ENCODE measurements around the gene DPP4.
A peak's percentile ranks its signal among the peaks of the same experiment; 100 is the strongest.

The DPP4 gene

GRCh38 chr2:162004031-162004430, 70.0 kb downstream of the DPP4 start:
- Mint-ChIP-seq H3K9me3 (no peaks in the 10 kb centered on the region), H3K27me3 (ENCODE audit: low read depth, poor library complexity) (peaks cover 6% of the 10 kb centered on the region), H3K27ac (no peak overlapping the region), H3K36me3 (ENCODE audit: low read depth) (no peaks in the 10 kb centered on the region), H3K4me3 (no peak overlapping the region), H3K4me1 (peaks cover under 1% of the 10 kb centered on the region)
- DNase-seq: no peak
- TF ChIP-seq CTCF (IDR thresholded peaks at IDR 0.05): no peak

GRCh38 chr2:162002623-162003235, 71.3 kb downstream of the DPP4 start:
- H3K27ac Mint-ChIP-seq: no peak overlapping the region

GRCh38 chr2:162000431-162000830, 73.6 kb downstream of the DPP4 start:
- H3K9me3 Mint-ChIP-seq: no peaks in the 10 kb centered on the region
- no peak for DNase-seq
- H3K27me3 Mint-ChIP-seq (ENCODE audit: low read depth, poor library complexity): peaks cover 9% of the 10 kb centered on the region
- H3K4me1 Mint-ChIP-seq: peaks cover 15% of the 10 kb centered on the region
- H3K4me3 Mint-ChIP-seq: no peak overlapping the region
- TF ChIP-seq CTCF (IDR thresholded peaks at IDR 0.05): no peak
- no peak overlapping the region for H3K27ac Mint-ChIP-seq
- no peaks in the 10 kb centered on the region for H3K36me3 Mint-ChIP-seq (ENCODE audit: low read depth)

More at GRCh38 chr2:162002623-162003235, 71.3 kb downstream of the DPP4 start:
- Mint-ChIP-seq H3K9me3 (no peaks in the 10 kb centered on the region), H3K36me3 (ENCODE audit: low read depth) (no peaks in the 10 kb centered on the region), H3K27me3 (ENCODE audit: low read depth, poor library complexity) (peaks cover 6% of the 10 kb centered on the region), H3K4me1 (peaks cover 13% of the 10 kb centered on the region), H3K4me3 (no peak overlapping the region)
- TF ChIP-seq CTCF (IDR thresholded peaks at IDR 0.05): no peak
- DNase-seq: no peak

- no peaks in the 10 kb centered on the region for H3K36me3 Mint-ChIP-seq (ENCODE audit: low read depth)
- peaks cover 9% of the 10 kb centered on the region for H3K27me3 Mint-ChIP-seq (ENCODE audit: low read depth, poor library complexity)
- no peak overlapping the region for H3K4me3 Mint-ChIP-seq
- H3K9me3 Mint-ChIP-seq: no peaks in the 10 kb centered on the region
- DNase-seq: no peak
- no peak for TF ChIP-seq CTCF (IDR thresholded peaks at IDR 0.05)
- peaks cover 15% of the 10 kb centered on the region for H3K4me1 Mint-ChIP-seq
- H3K27ac Mint-ChIP-seq: no peak overlapping the region
These were observed 74.7 kb downstream of the DPP4 start for GRCh38 chr2:161999321-161999720.

- no peak overlapping the region for H3K4me3 Mint-ChIP-seq
- H3K4me1 Mint-ChIP-seq: peaks cover 15% of the 10 kb centered on the region
- H3K36me3 Mint-ChIP-seq (ENCODE audit: low read depth): no peaks in the 10 kb centered on the region
- H3K27me3 Mint-ChIP-seq (ENCODE audit: low read depth, poor library complexity): peaks cover 8% of the 10 kb centered on the region
- H3K27ac Mint-ChIP-seq: no peak overlapping the region
- no peak for DNase-seq
- no peak for TF ChIP-seq CTCF (IDR thresholded peaks at IDR 0.05)
- H3K9me3 Mint-ChIP-seq: no peaks in the 10 kb centered on the region
These were observed 75.2 kb downstream of the DPP4 start for GRCh38 chr2:161998857-161999256.

- peaks cover 5% of the 10 kb centered on the region for H3K27me3 Mint-ChIP-seq (ENCODE audit: low read depth, poor library complexity)
- H3K4me1 Mint-ChIP-seq: peaks cover 15% of the 10 kb centered on the region
- no peaks in the 10 kb centered on the region for H3K36me3 Mint-ChIP-seq (ENCODE audit: low read depth)
- H3K4me3 Mint-ChIP-seq: no peak overlapping the region
- DNase-seq: no peak
- H3K9me3 Mint-ChIP-seq: no peaks in the 10 kb centered on the region
- peak overlapping the region; percentile 5 for H3K27ac Mint-ChIP-seq
- no peak for TF ChIP-seq CTCF (IDR thresholded peaks at IDR 0.05)
These were observed 76.0 kb downstream of the DPP4 start for GRCh38 chr2:161997916-161998471.
